H9 (cell line): Measurements from ENCODE around the gene PLXNA4. TPM values are rescaled to one million over a fixed set of nuclear protein-coding genes. Genes with fewer than 3 reads are reported as not detected.
A peak's percentile ranks its signal among the peaks of the same experiment; 100 is the strongest.
"Not testable (repeated sequence)": the region's sequence is repeated elsewhere in the genome, so short reads cannot be mapped to it uniquely, and the experiment has no call there.

Experiments
- DNase-seq: peaks from one replicate; pipeline ENCODE4 v3.0.0-alpha.2; 2017
- H2AFZ ChIP-seq: one replicate; pipeline ENCODE4 v1.6.1; 2013; ENCODE audit warnings: mild to moderate bottlenecking, low read length, control low read depth, moderate library complexity
- H2AK5ac ChIP-seq: 2 replicates; pipeline ENCODE4 v1.6.1; 2013; ENCODE audit warnings: low read length, control low read depth, mixed read lengths; ENCODE audit not compliant: insufficient read length
- H2BK120ac ChIP-seq: one replicate; pipeline ENCODE4 v1.6.1; 2013; ENCODE audit warnings: low read depth, mild to moderate bottlenecking, low read length, control low read depth, inconsistent platforms; ENCODE audit not compliant: poor library complexity, severe bottlenecking
- H2BK12ac ChIP-seq: 2 replicates; pipeline ENCODE4 v1.6.1; 2013; ENCODE audit warnings: low read length, control low read depth, mixed read lengths, low read depth; ENCODE audit not compliant: insufficient read length
- H2BK15ac ChIP-seq: 2 replicates; pipeline ENCODE4 v1.6.1; 2013; ENCODE audit warnings: low read depth, low read length, control low read depth
- H2BK20ac ChIP-seq: one replicate; pipeline ENCODE4 v1.6.1; 2013; ENCODE audit warnings: low read depth, mild to moderate bottlenecking, low read length, control low read depth, inconsistent platforms; ENCODE audit not compliant: poor library complexity, severe bottlenecking
- H2BK5ac ChIP-seq: 2 replicates; pipeline ENCODE4 v1.6.1; 2013; ENCODE audit warnings: low read length, control low read depth, mixed read lengths; ENCODE audit not compliant: insufficient read length
- H3K14ac ChIP-seq: 2 replicates; pipeline ENCODE4 v1.6.1; 2013; ENCODE audit warnings: low read length, control low read depth; ENCODE audit not compliant: insufficient read depth
- H3K18ac ChIP-seq: 2 replicates; pipeline ENCODE4 v1.6.1; 2013; ENCODE audit warnings: low read depth, mild to moderate bottlenecking, mixed read lengths, low read length, control low read depth; ENCODE audit not compliant: insufficient read length
- H3K23ac ChIP-seq: 2 replicates; pipeline ENCODE4 v1.6.1; 2013; ENCODE audit warnings: low read length, control low read depth, mixed read lengths, low read depth; ENCODE audit not compliant: insufficient read length
- H3K23me2 ChIP-seq: 2 replicates; pipeline ENCODE4 v1.6.1; 2013; ENCODE audit warnings: low read depth, mild to moderate bottlenecking, mixed read lengths, low read length, control low read depth; ENCODE audit not compliant: insufficient read length, poor library complexity, severe bottlenecking
- H3K27ac ChIP-seq: 2 replicates; pipeline ENCODE4 v1.5.1; 2013; ENCODE audit warnings: low read length, control low read depth, mixed read lengths, low read depth; ENCODE audit not compliant: insufficient read length
- H3K27me3 ChIP-seq: 2 replicates; pipeline ENCODE4 v1.6.1; 2013; ENCODE audit warnings: low read length, control low read depth, inconsistent platforms; ENCODE audit not compliant: insufficient read depth
- H3K4ac ChIP-seq: 2 replicates; pipeline ENCODE4 v1.6.1; 2013; ENCODE audit warnings: low read depth, mild to moderate bottlenecking, control low read depth, inconsistent platforms, low read length, moderate library complexity
- H3K4me1 ChIP-seq: 2 replicates; pipeline ENCODE4 v1.6.1; 2013; ENCODE audit warnings: low read length, control low read depth, inconsistent platforms; ENCODE audit not compliant: insufficient read depth
- H3K4me2 ChIP-seq: 2 replicates; pipeline ENCODE4 v1.6.1; 2013; ENCODE audit warnings: low read length, control low read depth, mixed read lengths; ENCODE audit not compliant: insufficient read length, insufficient read depth
- H3K56ac ChIP-seq: 2 replicates; pipeline ENCODE4 v1.6.1; 2013; ENCODE audit warnings: low read depth, mild to moderate bottlenecking, mixed read lengths, low read length, control low read depth; ENCODE audit not compliant: insufficient read length
- H3K79me1 ChIP-seq: 2 replicates; pipeline ENCODE4 v1.6.1; 2013; ENCODE audit warnings: low read depth, mild to moderate bottlenecking, moderate library complexity, low read length, control low read depth, inconsistent platforms; ENCODE audit not compliant: insufficient read depth, poor library complexity, severe bottlenecking
- H3K79me2 ChIP-seq: 2 replicates; pipeline ENCODE4 v1.6.1; 2013; ENCODE audit warnings: low read length, control low read depth, inconsistent platforms; ENCODE audit not compliant: insufficient read depth
- H3K9ac ChIP-seq: 2 replicates; pipeline ENCODE4 v1.6.1; 2013; ENCODE audit warnings: low read length, control low read depth, mixed read lengths; ENCODE audit not compliant: insufficient read length; ENCODE audit errors: extremely low read depth
- H3K9me3 ChIP-seq: one replicate; pipeline ENCODE4 v1.6.1; 2013; ENCODE audit warnings: low read depth, low read length, inconsistent platforms; ENCODE audit not compliant: control insufficient read depth
- H3T11ph ChIP-seq: one replicate; pipeline ENCODE4 v1.6.1; 2013; ENCODE audit warnings: mild to moderate bottlenecking, low read length, control low read depth, inconsistent platforms
- H4K20me1 ChIP-seq: one replicate; pipeline ENCODE4 v1.6.1; 2013; ENCODE audit not compliant: control insufficient read depth, insufficient read length, insufficient read depth
- H4K5ac ChIP-seq: 2 replicates; pipeline ENCODE4 v1.6.1; 2013; ENCODE audit warnings: low read depth, mild to moderate bottlenecking, mixed read lengths, low read length, control low read depth; ENCODE audit not compliant: insufficient read length
- H4K8ac ChIP-seq: replicated peaks from 2 replicates; pipeline ENCODE4 v1.6.1; 2013; ENCODE audit warnings: low read length, control low read depth, mixed read lengths, low read depth; ENCODE audit not compliant: insufficient read length
- H4K91ac ChIP-seq: 2 replicates; pipeline ENCODE4 v1.6.1; 2013; ENCODE audit warnings: low read depth, mild to moderate bottlenecking, moderate library complexity, mixed read lengths, low read length, control low read depth; ENCODE audit not compliant: insufficient read length
- H3K27ac Mint-ChIP-seq, 3 experiments: 2 replicates in 2 of 3; 3 replicates in 1 of 3; pipeline ENCODE4 v1.8.0; 2020 to 2021; ENCODE audit warnings: mixed read lengths in 3 of 3, mild to moderate bottlenecking in 1 of 3, moderate library complexity in 1 of 3
- H3K27me3 Mint-ChIP-seq: 2 replicates; pipeline ENCODE4 v1.8.0; 2021; ENCODE audit warnings: low read depth, mild to moderate bottlenecking, moderate library complexity, mixed read lengths
- H3K36me3 Mint-ChIP-seq, 3 experiments: 2 replicates in 2 of 3; 3 replicates in 1 of 3; pipeline ENCODE4 v1.8.0; 2020 to 2021; ENCODE audit warnings: low read depth in 3 of 3, mixed read lengths in 3 of 3; ENCODE audit not compliant: insufficient read depth in 1 of 3
- H3K4me1 Mint-ChIP-seq, 2 experiments: 2 replicates each; pipeline ENCODE4 v1.8.0; 2020; ENCODE audit warnings: mixed read lengths in 2 of 2
- H3K4me3 Mint-ChIP-seq, 2 experiments: 2 replicates in 1 of 2; 3 replicates in 1 of 2; pipeline ENCODE4 v1.8.0; 2020 to 2021; ENCODE audit warnings: mild to moderate bottlenecking in 2 of 2, mixed read lengths in 2 of 2, moderate library complexity in 1 of 2
- H3K9me3 Mint-ChIP-seq, 2 experiments: 2 replicates in 1 of 2; 3 replicates in 1 of 2; pipeline ENCODE4 v1.8.0; 2020; ENCODE audit warnings: mild to moderate bottlenecking in 2 of 2, mixed read lengths in 2 of 2, moderate library complexity in 1 of 2
- CTCF ChIP-seq: fragments of 200-600 bp; sonication (generic); conservative IDR thresholded peaks from 3 replicates; pipeline ENCODE4 v1.8.0; 2021; ENCODE audit warnings: antibody characterized with exemption, mild to moderate bottlenecking
- WGBS: extraction: QIAGEN DNeasy Blood & Tissue Kit; methylation state at CpG from one replicate; pipeline ENCODE4 v1.1.7; 2013; ENCODE audit warnings: missing lambda C conversion rate, low lambda C conversion rate, mixed read lengths; ENCODE audit not compliant: insufficient read length; ENCODE audit errors: extremely low coverage; 5-methylcytosine and 5-hydroxymethylcytosine counted together
- total RNA-seq: library from RNA; stranded (reverse); gene quantifications from 2 replicates; pipeline ENCODE4 v1.2.1, GENCODE V29; 2021

The PLXNA4 gene
- total RNA-seq, 1 experiment from 2014 or later, result 0.35 TPM

- no peak overlapping the region for H3K9ac ChIP-seq
- no peaks in the 10 kb centered on the region for H4K20me1 ChIP-seq
- H3K56ac ChIP-seq, result no peak overlapping the region
- H3K79me2 ChIP-seq, result no peaks in the 10 kb centered on the region
- no peak overlapping the region for H2BK20ac ChIP-seq
- no peaks in the 10 kb centered on the region for H3K9me3 ChIP-seq
- no peak overlapping the region for H2BK5ac ChIP-seq
- H4K5ac ChIP-seq, result no peak overlapping the region
- Mint-ChIP-seq H3K9me3 (no peaks in the 10 kb centered on the region), H3K27me3 (peaks cover 10% of the 10 kb centered on the region), H3K4me3 (no peak overlapping the region), H3K36me3 (peaks cover 0 to 2% (median 0%) of the 10 kb centered on the region in 3 experiments; a peak in 2 of 7 replicates), H3K27ac (no peak overlapping the region), H3K4me1 (peaks cover 15 to 28% of the 10 kb centered on the region in 2 experiments)
- no peak overlapping the region for H3K4ac ChIP-seq
- no peak for TF ChIP-seq CTCF
- no peak overlapping the region for H2AK5ac ChIP-seq
- no peak overlapping the region for H3K4me2 ChIP-seq
- H4K91ac ChIP-seq, result no peak overlapping the region
- no peak overlapping the region for H2AFZ ChIP-seq
- H3K79me1 ChIP-seq, result no peaks in the 10 kb centered on the region
- H3K23me2 ChIP-seq, result no peaks in the 10 kb centered on the region
- no peak overlapping the region for H2BK12ac ChIP-seq
- no peak overlapping the region for H2BK120ac ChIP-seq
- H3K4me1 ChIP-seq, result no peaks in the 10 kb centered on the region
- no peak overlapping the region for H3K23ac ChIP-seq
- H3K27ac ChIP-seq, result no peak overlapping the region
- no CpG with 5 or more reads among the region's 17 CpGs for WGBS
- no peak overlapping the region for H3K18ac ChIP-seq
- H2BK15ac ChIP-seq, result no peak overlapping the region
- H3K27me3 ChIP-seq, result no peaks in the 10 kb centered on the region
- DNase-seq, result no peak
- H4K8ac ChIP-seq, result no peak overlapping the region
- H3T11ph ChIP-seq, result no peak overlapping the region
- no peak overlapping the region for H3K14ac ChIP-seq
Measured at GRCh38 chr7:132168239-132168638, 408.0 kb downstream of the PLXNA4 start.

GRCh38 chr7:132165695-132166094 is 410.6 kb downstream of the PLXNA4 start:
- no CpG with 5 or more reads among the region's 7 CpGs for WGBS
- H4K8ac ChIP-seq, H2BK15ac ChIP-seq, H3K36me3 Mint-ChIP-seq, H4K5ac ChIP-seq, H3K9me3 ChIP-seq, H3K9me3 Mint-ChIP-seq, H3K23ac ChIP-seq, H3K79me1 ChIP-seq, H2BK5ac ChIP-seq, H2BK12ac ChIP-seq, H4K91ac ChIP-seq, H3K18ac ChIP-seq, H3K56ac ChIP-seq, H3K27ac ChIP-seq, H2AFZ ChIP-seq, DNase-seq, H3K4me2 ChIP-seq, H3T11ph ChIP-seq, H3K27me3 ChIP-seq, H4K20me1 ChIP-seq, H3K79me2 ChIP-seq, H2BK120ac ChIP-seq, H2AK5ac ChIP-seq, H3K23me2 ChIP-seq, H3K4me3 Mint-ChIP-seq, H3K4me1 ChIP-seq, H3K14ac ChIP-seq, H2BK20ac ChIP-seq, H3K9ac ChIP-seq, H3K4ac ChIP-seq: not testable (repeated sequence)
- Mint-ChIP-seq H3K27ac (peak overlapping the region in 1 of 3 experiments; percentile 40; a peak in 1 of 7 replicates), H3K4me1 (peaks cover 25 to 40% of the 10 kb centered on the region in 2 experiments), H3K27me3 (peaks cover 11% of the 10 kb centered on the region)
